Brain pericyte (primary cell): ENCODE data around the gene APOLD1.
"Not testable (repeated sequence)": the region's sequence is repeated elsewhere in the genome, so short reads cannot be mapped to it uniquely, and the experiment has no call there.

Experiments
- DNase-seq: peaks from one replicate; pipeline ENCODE4 v3.0.0-alpha.2; 2012; ENCODE audit warnings: low read depth, low spot score

The APOLD1 gene

GRCh38 chr12:12784911-12785814 lies at the start of gene APOLD1:
APOLD1 (plus strand) TSS chr12:12785659; CDS start chr12:12785692, 33 bp downstream.
- peak; percentile 93 for DNase-seq

- no peak for DNase-seq
Measured at GRCh38 chr12:12736759-12737676, 48.4 kb upstream of the APOLD1 start.

- not testable (repeated sequence) for DNase-seq
Measured at GRCh38 chr12:12738152-12738551, 47.3 kb upstream of the APOLD1 start.

- DNase-seq = no peak
Measured at GRCh38 chr12:12741660-12742059, 43.8 kb upstream of the APOLD1 start.

GRCh38 chr12:12744546-12745305 lies 40.7 kb upstream of the APOLD1 start:
- no peak for DNase-seq

- DNase-seq = no peak
Measured at GRCh38 chr12:12745576-12746211, 39.8 kb upstream of the APOLD1 start.

GRCh38 chr12:12747278-12747677 lies 38.2 kb upstream of the APOLD1 start:
- no peak for DNase-seq

- DNase-seq = no peak
Measured at GRCh38 chr12:12748044-12748443, 37.4 kb upstream of the APOLD1 start.

- no peak for DNase-seq
Measured at GRCh38 chr12:12749433-12749832, 36.0 kb upstream of the APOLD1 start.

GRCh38 chr12:12755923-12756322 lies 29.5 kb upstream of the APOLD1 start:
- no peak for DNase-seq

- DNase-seq = no peak
Measured at GRCh38 chr12:12757121-12757520, 28.3 kb upstream of the APOLD1 start.

- no peak for DNase-seq
Measured at GRCh38 chr12:12759234-12759915, 26.1 kb upstream of the APOLD1 start.

- no peak for DNase-seq
Measured at GRCh38 chr12:12764824-12765223, 20.6 kb upstream of the APOLD1 start.

- no peak for DNase-seq
Measured at GRCh38 chr12:12770262-12770661, 15.2 kb upstream of the APOLD1 start.

GRCh38 chr12:12774791-12775190 lies 10.7 kb upstream of the APOLD1 start:
- no peak for DNase-seq

GRCh38 chr12:12776261-12776660 lies 9.2 kb upstream of the APOLD1 start:
- no peak for DNase-seq

- DNase-seq = no peak
Measured at GRCh38 chr12:12777092-12777491, 8.4 kb upstream of the APOLD1 start.

GRCh38 chr12:12779007-12779406 lies 6.5 kb upstream of the APOLD1 start:
- DNase-seq = no peak

- no peak for DNase-seq
Measured at GRCh38 chr12:12779529-12779928, 5.9 kb upstream of the APOLD1 start.

GRCh38 chr12:12784116-12784515 lies 1.3 kb upstream of the APOLD1 start:
- no peak for DNase-seq

- no peak for DNase-seq
Measured at GRCh38 chr12:12786351-12786705, 869 bp downstream of the APOLD1 start.
